GM23338 (cell line): ENCODE results near the gene RYR3. TPM values are rescaled to one million over a fixed set of nuclear protein-coding genes. Genes with fewer than 3 reads are reported as not detected.

ENCODE experiments used
- ATAC-seq: fragments of 200-7000 bp; cut with Tn5 transposase; 3 replicates; pipeline ENCODE4 v1.9.1; 2020
- DNase-seq: peaks from one replicate; pipeline ENCODE4 v3.0.0-alpha.2; 2015; ENCODE audit warnings: low spot score
- H2AFZ ChIP-seq: fragments of 200-600 bp; sonication (generic); 2 replicates; pipeline ENCODE4 v1.8.0; 2016; ENCODE audit warnings: antibody characterized with exemption, mild to moderate bottlenecking, moderate library complexity
- H3F3A ChIP-seq: fragments of 200-600 bp; sonication (generic); replicated peaks from 2 replicates; pipeline ENCODE4 v1.8.0; 2017; ENCODE audit warnings: antibody characterized with exemption, mixed run types, low read depth
- H3K27ac ChIP-seq: fragments of 200-600 bp; sonication (generic); 2 replicates; pipeline ENCODE4 v1.6.1; 2016; ENCODE audit warnings: low read depth
- H3K27me3 ChIP-seq: fragments of 200-600 bp; sonication (generic); 2 replicates; pipeline ENCODE4 v1.8.0; 2016; ENCODE audit warnings: mild to moderate bottlenecking, mixed run types, moderate library complexity; ENCODE audit not compliant: insufficient read depth
- H3K36me3 ChIP-seq: fragments of 200-600 bp; sonication (generic); 2 replicates; pipeline ENCODE4 v1.8.0; 2016; ENCODE audit warnings: mild to moderate bottlenecking; ENCODE audit not compliant: insufficient read depth
- H3K4me1 ChIP-seq: fragments of 200-600 bp; sonication (generic); 2 replicates; pipeline ENCODE4 v1.8.0; 2016; ENCODE audit warnings: mild to moderate bottlenecking, moderate library complexity; ENCODE audit not compliant: insufficient read depth
- H3K4me2 ChIP-seq: fragments of 200-600 bp; sonication (generic); 2 replicates; pipeline ENCODE4 v1.7.1; 2017; ENCODE audit warnings: mixed run types
- H3K4me3 ChIP-seq: fragments of 200-600 bp; sonication (generic); 2 replicates; pipeline ENCODE4 v1.6.1; 2016; ENCODE audit warnings: mixed run types
- H3K79me2 ChIP-seq: fragments of 200-600 bp; sonication (generic); replicated peaks from 2 replicates; pipeline ENCODE4 v1.8.0; 2017; ENCODE audit warnings: mild to moderate bottlenecking; ENCODE audit not compliant: insufficient read depth
- H3K9me2 ChIP-seq: fragments of 200-600 bp; sonication (generic); 2 replicates; pipeline ENCODE4 v1.8.0; 2017; ENCODE audit not compliant: insufficient read depth
- H4K20me1 ChIP-seq: fragments of 200-600 bp; sonication (generic); replicated peaks from 2 replicates; pipeline ENCODE4 v1.8.0; 2017; ENCODE audit warnings: mild to moderate bottlenecking; ENCODE audit not compliant: insufficient read depth
- H3K27ac Mint-ChIP-seq: 2 replicates; pipeline ENCODE4 v1.8.0; 2020; ENCODE audit warnings: inconsistent platforms, mild to moderate bottlenecking, moderate library complexity, mixed read lengths
- H3K27me3 Mint-ChIP-seq: 3 replicates; pipeline ENCODE4 v1.8.0; 2022; ENCODE audit warnings: low read depth, mild to moderate bottlenecking, moderate library complexity, mixed read lengths, inconsistent platforms; ENCODE audit not compliant: insufficient read depth, poor library complexity
- H3K36me3 Mint-ChIP-seq: 3 replicates; pipeline ENCODE4 v1.8.0; 2021; ENCODE audit warnings: low read depth, mild to moderate bottlenecking, inconsistent platforms, moderate library complexity, mixed read lengths
- H3K4me1 Mint-ChIP-seq: 3 replicates; pipeline ENCODE4 v1.8.0; 2020; ENCODE audit warnings: mild to moderate bottlenecking, inconsistent platforms, mixed read lengths
- H3K4me3 Mint-ChIP-seq: 3 replicates; pipeline ENCODE4 v1.8.0; 2021; ENCODE audit warnings: moderate library complexity, mild to moderate bottlenecking, inconsistent platforms, mixed read lengths
- H3K9me3 Mint-ChIP-seq: 3 replicates; pipeline ENCODE4 v1.8.0; 2020; ENCODE audit warnings: moderate library complexity, mild to moderate bottlenecking, inconsistent platforms, mixed read lengths
- CREB1 ChIP-seq: fragments of 250-450 bp; sonication (Bioruptor Pico); IDR thresholded peaks from 2 replicates; pipeline ENCODE4 v1.5.0; 2020; ENCODE audit warnings: low read depth, mild to moderate bottlenecking, moderate library complexity
- ETS1 ChIP-seq: IDR thresholded peaks from 2 replicates; pipeline ENCODE4 v1.6.1; 2016; ENCODE audit warnings: antibody characterized with exemption
- POLR2AphosphoS5 ChIP-seq: IDR thresholded peaks from 2 replicates; pipeline ENCODE4 v1.6.1; 2016; ENCODE audit warnings: antibody characterized with exemption, low read depth
- STAT1 ChIP-seq: IDR thresholded peaks from one replicate; pipeline ENCODE4 v1.6.1; 2016; ENCODE audit warnings: antibody characterized with exemption; ENCODE audit not compliant: unreplicated experiment
- ZNF331 ChIP-seq: fragments of 250-450 bp; sonication (Bioruptor Pico); IDR thresholded peaks from 2 replicates; pipeline ENCODE4 v1.5.0; 2020; ENCODE audit warnings: low read depth, mild to moderate bottlenecking, moderate library complexity
- ZNF462 ChIP-seq: fragments of 250-450 bp; sonication (Bioruptor Pico); IDR thresholded peaks from 2 replicates; pipeline ENCODE4 v1.5.0; 2020; ENCODE audit warnings: mild to moderate bottlenecking, moderate library complexity
- polyA plus RNA-seq: library from polyadenylated mRNA; unstranded; fragments of >200 nt; fragmentation: Nextera tagmentation; extraction: Ambion mirVana; gene quantifications from 2 replicates; pipeline ENCODE4 v1.2.1, GENCODE V29; 2016
- total RNA-seq: library from RNA; depleted of rRNA; stranded (reverse); fragments of >200 nt; shearing (Covaris generic); gene quantifications from 2 replicates; pipeline ENCODE4 v1.2.3, GENCODE V29; 2014

The RYR3 gene
- total and polyA plus RNA-seq, 2 experiments from 2014 or later, result 1.1 to 1.2 TPM

- no peaks in the 10 kb centered on the region for H3K36me3 Mint-ChIP-seq
- Histone ChIP-seq H3K4me3 (no peak overlapping the region), H4K20me1 (no peaks in the 10 kb centered on the region), H3K79me2 (no peaks in the 10 kb centered on the region), H3K9me2 (no peaks in the 10 kb centered on the region), H3K27me3 (no peaks in the 10 kb centered on the region), H3K27ac (no peak overlapping the region), H2AFZ (no peak overlapping the region), H3F3A (no peaks in the 10 kb centered on the region), H3K4me2 (no peak overlapping the region), H3K4me1 (peaks cover 9% of the 10 kb centered on the region; the same call in 1 of the 2 replicates), H3K36me3 (no peaks in the 10 kb centered on the region)
- no peak for DNase-seq
- no peaks in the 10 kb centered on the region for H3K9me3 Mint-ChIP-seq
- ATAC-seq, result no peak
- H3K4me1 Mint-ChIP-seq, result peaks cover 19% of the 10 kb centered on the region
- H3K4me3 Mint-ChIP-seq, result no peak overlapping the region
- TF ChIP-seq POLR2AphosphoS5 (no peak), CREB1 (CRISPR knock-in tag) (no peak), ZNF462 (CRISPR knock-in tag) (no peak), STAT1 (no peak), ETS1 (no peak), ZNF331 (CRISPR knock-in tag) (no peak)
- H3K27ac Mint-ChIP-seq, result no peak overlapping the region
- H3K27me3 Mint-ChIP-seq, result no peaks in the 10 kb centered on the region
These were observed 91.8 kb downstream of the RYR3 start for GRCh38 chr15:33402600-33402999.
